ENCODE results near the gene RYR2. TPM values are rescaled to one million over a fixed set of nuclear protein-coding genes. Genes with fewer than 3 reads are reported as not detected.
"Not testable (repeated sequence)": the region's sequence is repeated elsewhere in the genome, so short reads cannot be mapped to it uniquely, and the experiment has no call there.

RYR2 gene
- total RNA-seq, 2 donors from 2014 or later, result 0.05 to 0.39 TPM

- no peaks in the 10 kb centered on the region for H3K9me3 ChIP-seq (ENCODE audit: control insufficient read depth, low read length, poor library complexity, severe bottlenecking)
- Mint-ChIP-seq H3K4me1 (no peaks in the 10 kb centered on the region), H3K27me3 (peaks cover 2% of the 10 kb centered on the region), H3K27ac (no peak overlapping the region), H3K4me3 (no peak overlapping the region), H3K36me3 (ENCODE audit: low read depth) (no peaks in the 10 kb centered on the region)
- DNase-seq (no peak), ATAC-seq (no peak)
Measured at GRCh38 chr1:237353918-237354317, 311.9 kb downstream of the RYR2 start.

- no peak overlapping the region for H3K27ac Mint-ChIP-seq
- H3K4me1 Mint-ChIP-seq, result no peaks in the 10 kb centered on the region
- no peaks in the 10 kb centered on the region for H3K9me3 ChIP-seq (ENCODE audit: control insufficient read depth, low read length, poor library complexity, severe bottlenecking)
- peaks cover 2% of the 10 kb centered on the region for H3K36me3 Mint-ChIP-seq (ENCODE audit: low read depth)
- DNase-seq, result no peak
- no peak for ATAC-seq
- H3K4me3 Mint-ChIP-seq, result no peak overlapping the region
- peaks cover 7% of the 10 kb centered on the region for H3K27me3 Mint-ChIP-seq
Measured at GRCh38 chr1:237355022-237355421, 313.0 kb downstream of the RYR2 start.

GRCh38 chr1:237358555-237358954, 316.6 kb downstream of the RYR2 start:
- Mint-ChIP-seq H3K36me3 (ENCODE audit: low read depth) (peaks cover 2% of the 10 kb centered on the region), H3K4me3 (no peak overlapping the region), H3K4me1 (no peaks in the 10 kb centered on the region), H3K27ac (no peak overlapping the region), H3K27me3 (peaks cover 19% of the 10 kb centered on the region)
- DNase-seq (no peak), ATAC-seq (no peak)
- H3K9me3 ChIP-seq (ENCODE audit: control insufficient read depth, low read length, poor library complexity, severe bottlenecking), result no peaks in the 10 kb centered on the region

- DNase-seq (no peak), ATAC-seq (no peak)
- no peaks in the 10 kb centered on the region for H3K36me3 Mint-ChIP-seq (ENCODE audit: low read depth)
- H3K4me3 Mint-ChIP-seq, result no peak overlapping the region
- H3K27ac Mint-ChIP-seq, result no peak overlapping the region
- H3K4me1 Mint-ChIP-seq, result no peaks in the 10 kb centered on the region
- no peaks in the 10 kb centered on the region for H3K9me3 ChIP-seq (ENCODE audit: control insufficient read depth, low read length, poor library complexity, severe bottlenecking)
- peaks cover 14% of the 10 kb centered on the region for H3K27me3 Mint-ChIP-seq
Measured at GRCh38 chr1:237367758-237368157, 325.8 kb downstream of the RYR2 start.

GRCh38 chr1:237371477-237371876, 329.5 kb downstream of the RYR2 start:
- not testable (repeated sequence) for ATAC-seq

GRCh38 chr1:237383791-237384190, 341.8 kb downstream of the RYR2 start:
- Mint-ChIP-seq H3K4me1 (no peaks in the 10 kb centered on the region), H3K4me3 (no peak overlapping the region), H3K27ac (no peak overlapping the region), H3K27me3 (peaks cover 11% of the 10 kb centered on the region), H3K36me3 (ENCODE audit: low read depth) (no peaks in the 10 kb centered on the region)
- no peak for DNase-seq
- no peak for ATAC-seq
- no peaks in the 10 kb centered on the region for H3K9me3 ChIP-seq (ENCODE audit: control insufficient read depth, low read length, poor library complexity, severe bottlenecking)

More at GRCh38 chr1:237371477-237371876, 329.5 kb downstream of the RYR2 start:
- H3K27ac Mint-ChIP-seq; H3K4me1 Mint-ChIP-seq; DNase-seq; H3K9me3 ChIP-seq (ENCODE audit: control insufficient read depth, low read length, poor library complexity, severe bottlenecking); H3K4me3 Mint-ChIP-seq; H3K36me3 Mint-ChIP-seq (ENCODE audit: low read depth): not testable (repeated sequence)
- H3K27me3 Mint-ChIP-seq, result peaks cover 12% of the 10 kb centered on the region

- H3K27ac Mint-ChIP-seq, result no peak overlapping the region
- no peak overlapping the region for H3K4me3 Mint-ChIP-seq
- ATAC-seq, result no peak
- H3K27me3 Mint-ChIP-seq, result peaks cover 14% of the 10 kb centered on the region
- H3K36me3 Mint-ChIP-seq (ENCODE audit: low read depth), result no peaks in the 10 kb centered on the region
- H3K9me3 ChIP-seq (ENCODE audit: control insufficient read depth, low read length, poor library complexity, severe bottlenecking), result no peaks in the 10 kb centered on the region
- no peak for DNase-seq
- no peaks in the 10 kb centered on the region for H3K4me1 Mint-ChIP-seq
Measured at GRCh38 chr1:237384213-237384612, 342.2 kb downstream of the RYR2 start.

GRCh38 chr1:237386362-237387143, 344.6 kb downstream of the RYR2 start:
- H3K9me3 ChIP-seq (ENCODE audit: control insufficient read depth, low read length, poor library complexity, severe bottlenecking), result no peaks in the 10 kb centered on the region
- Mint-ChIP-seq H3K27ac (no peak overlapping the region), H3K4me3 (no peak overlapping the region), H3K27me3 (peaks cover 25% of the 10 kb centered on the region), H3K36me3 (ENCODE audit: low read depth) (no peaks in the 10 kb centered on the region), H3K4me1 (no peaks in the 10 kb centered on the region)
- DNase-seq (no peak), ATAC-seq (no peak)

- no peaks in the 10 kb centered on the region for H3K36me3 Mint-ChIP-seq (ENCODE audit: low read depth)
- H3K27ac Mint-ChIP-seq, result no peak overlapping the region
Measured at GRCh38 chr1:237387144-237387505, 345.1 kb downstream of the RYR2 start.

GRCh38 chr1:237390823-237391222, 348.8 kb downstream of the RYR2 start:
- H3K4me1 Mint-ChIP-seq, result no peaks in the 10 kb centered on the region
- H3K27me3 Mint-ChIP-seq, result peaks cover 46% of the 10 kb centered on the region
- DNase-seq (no peak), ATAC-seq (no peak)
- no peaks in the 10 kb centered on the region for H3K9me3 ChIP-seq (ENCODE audit: control insufficient read depth, low read length, poor library complexity, severe bottlenecking)
- no peak overlapping the region for H3K4me3 Mint-ChIP-seq
- no peak overlapping the region for H3K27ac Mint-ChIP-seq
- no peaks in the 10 kb centered on the region for H3K36me3 Mint-ChIP-seq (ENCODE audit: low read depth)

More at GRCh38 chr1:237387144-237387505, 345.1 kb downstream of the RYR2 start:
- no peaks in the 10 kb centered on the region for H3K9me3 ChIP-seq (ENCODE audit: control insufficient read depth, low read length, poor library complexity, severe bottlenecking)
- H3K4me1 Mint-ChIP-seq, result no peaks in the 10 kb centered on the region
- peaks cover 29% of the 10 kb centered on the region for H3K27me3 Mint-ChIP-seq
- no peak for ATAC-seq
- H3K4me3 Mint-ChIP-seq, result no peak overlapping the region
- no peak for DNase-seq

- no peak for DNase-seq
- no peak overlapping the region for H3K27ac Mint-ChIP-seq
- H3K36me3 Mint-ChIP-seq (ENCODE audit: low read depth), result no peaks in the 10 kb centered on the region
Measured at GRCh38 chr1:237393632-237394031, 351.6 kb downstream of the RYR2 start.

GRCh38 chr1:237394281-237394680, 352.3 kb downstream of the RYR2 start:
- no peak overlapping the region for H3K4me3 Mint-ChIP-seq
- ATAC-seq, result no peak
- no peaks in the 10 kb centered on the region for H3K36me3 Mint-ChIP-seq (ENCODE audit: low read depth)
- H3K4me1 Mint-ChIP-seq, result no peaks in the 10 kb centered on the region
- DNase-seq, result no peak
- peaks cover 39% of the 10 kb centered on the region for H3K27me3 Mint-ChIP-seq
- no peaks in the 10 kb centered on the region for H3K9me3 ChIP-seq (ENCODE audit: control insufficient read depth, low read length, poor library complexity, severe bottlenecking)
- no peak overlapping the region for H3K27ac Mint-ChIP-seq

More at GRCh38 chr1:237393632-237394031, 351.6 kb downstream of the RYR2 start:
- no peaks in the 10 kb centered on the region for H3K9me3 ChIP-seq (ENCODE audit: control insufficient read depth, low read length, poor library complexity, severe bottlenecking)
- Mint-ChIP-seq H3K27me3 (peaks cover 43% of the 10 kb centered on the region), H3K4me3 (no peak overlapping the region), H3K4me1 (no peaks in the 10 kb centered on the region)
- no peak for ATAC-seq

- no peaks in the 10 kb centered on the region for H3K9me3 ChIP-seq (ENCODE audit: control insufficient read depth, low read length, poor library complexity, severe bottlenecking)
- H3K4me3 Mint-ChIP-seq, result no peak overlapping the region
- no peak overlapping the region for H3K27ac Mint-ChIP-seq
- no peaks in the 10 kb centered on the region for H3K36me3 Mint-ChIP-seq (ENCODE audit: low read depth)
- DNase-seq (no peak), ATAC-seq (no peak)
- H3K27me3 Mint-ChIP-seq, result peaks cover 25% of the 10 kb centered on the region
- no peaks in the 10 kb centered on the region for H3K4me1 Mint-ChIP-seq
Measured at GRCh38 chr1:237396426-237396825, 354.4 kb downstream of the RYR2 start.

GRCh38 chr1:237398751-237399150, 356.8 kb downstream of the RYR2 start:
- no peak overlapping the region for H3K4me3 Mint-ChIP-seq
- H3K27ac Mint-ChIP-seq, result no peak overlapping the region
- ATAC-seq (no peak), DNase-seq (no peak)
- H3K36me3 Mint-ChIP-seq (ENCODE audit: low read depth), result no peaks in the 10 kb centered on the region
- peaks cover 7% of the 10 kb centered on the region for H3K27me3 Mint-ChIP-seq
- no peaks in the 10 kb centered on the region for H3K4me1 Mint-ChIP-seq
- no peaks in the 10 kb centered on the region for H3K9me3 ChIP-seq (ENCODE audit: control insufficient read depth, low read length, poor library complexity, severe bottlenecking)

Data from T-helper 17 cell (primary cell).